Measurements from ENCODE around the gene PFDN4. TPM values are rescaled to one million over a fixed set of nuclear protein-coding genes. Genes with fewer than 3 reads are reported as not detected.

PFDN4 gene
- total RNA-seq, 2 donors from 2014 or later = 48.9 to 49.1 TPM

DNA sequence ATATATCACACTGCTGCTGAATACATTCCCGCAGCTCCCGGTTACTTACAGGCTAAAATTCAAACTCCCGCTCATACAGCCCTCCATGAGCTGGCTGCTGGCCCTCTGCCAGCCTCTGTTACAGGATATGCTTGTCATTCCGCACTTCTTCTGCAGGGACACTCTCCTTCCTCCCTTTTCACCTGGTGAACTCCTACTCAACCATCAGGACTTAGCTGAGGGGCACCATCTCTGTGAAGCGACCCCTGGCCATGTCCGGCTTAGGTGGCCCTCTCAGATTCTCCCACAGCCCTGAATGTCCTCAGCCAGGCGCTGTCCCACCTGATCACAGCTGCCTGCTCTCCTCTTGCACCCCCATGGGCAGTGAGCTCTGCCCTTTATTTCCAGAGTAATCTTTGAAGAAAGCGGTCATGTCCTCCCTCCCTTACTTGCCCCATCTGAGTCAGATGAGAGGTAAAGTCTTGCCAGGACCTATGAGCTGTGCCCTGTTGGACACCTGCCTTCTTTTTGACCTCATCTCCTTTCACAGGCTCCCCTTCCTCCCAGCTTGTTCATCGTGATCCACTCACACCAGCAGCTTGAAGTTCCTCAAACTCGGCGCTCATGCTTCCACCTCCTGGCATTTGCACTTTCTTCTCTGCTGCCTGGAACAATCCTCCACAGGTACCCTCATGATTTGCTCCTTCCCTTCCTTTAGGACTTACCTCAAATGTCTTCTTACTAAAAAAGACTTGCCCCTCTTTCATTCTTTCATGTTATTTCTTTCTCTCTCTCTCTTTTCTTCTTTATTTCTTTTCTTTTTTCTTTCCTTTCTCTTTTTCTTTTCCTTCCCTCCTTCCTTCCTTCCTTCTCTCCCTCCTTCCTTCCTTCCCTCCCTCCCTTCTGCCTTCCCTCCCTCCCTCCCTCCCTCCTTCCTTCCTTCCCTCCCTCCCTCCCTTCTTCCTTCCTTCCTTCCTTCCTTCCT, 39.7 kb upstream of the PFDN4 start:
- no peak overlapping the region for H3K4me3 Mint-ChIP-seq
- peaks cover 65% of the 10 kb centered on the region for H3K27me3 Mint-ChIP-seq (ENCODE audit: low read depth)
- no peak for DNase-seq
- H3K9me3 Mint-ChIP-seq = no peaks in the 10 kb centered on the region
- no peak overlapping the region for H3K27ac Mint-ChIP-seq
- no peak for ATAC-seq (replicated peaks in 1 of 2)
- H3K4me1 Mint-ChIP-seq (ENCODE audit: low read depth) = peaks cover 7% of the 10 kb centered on the region
- no peaks in the 10 kb centered on the region for H3K36me3 Mint-ChIP-seq (ENCODE audit: insufficient read depth in 2 of 2)

DNA sequence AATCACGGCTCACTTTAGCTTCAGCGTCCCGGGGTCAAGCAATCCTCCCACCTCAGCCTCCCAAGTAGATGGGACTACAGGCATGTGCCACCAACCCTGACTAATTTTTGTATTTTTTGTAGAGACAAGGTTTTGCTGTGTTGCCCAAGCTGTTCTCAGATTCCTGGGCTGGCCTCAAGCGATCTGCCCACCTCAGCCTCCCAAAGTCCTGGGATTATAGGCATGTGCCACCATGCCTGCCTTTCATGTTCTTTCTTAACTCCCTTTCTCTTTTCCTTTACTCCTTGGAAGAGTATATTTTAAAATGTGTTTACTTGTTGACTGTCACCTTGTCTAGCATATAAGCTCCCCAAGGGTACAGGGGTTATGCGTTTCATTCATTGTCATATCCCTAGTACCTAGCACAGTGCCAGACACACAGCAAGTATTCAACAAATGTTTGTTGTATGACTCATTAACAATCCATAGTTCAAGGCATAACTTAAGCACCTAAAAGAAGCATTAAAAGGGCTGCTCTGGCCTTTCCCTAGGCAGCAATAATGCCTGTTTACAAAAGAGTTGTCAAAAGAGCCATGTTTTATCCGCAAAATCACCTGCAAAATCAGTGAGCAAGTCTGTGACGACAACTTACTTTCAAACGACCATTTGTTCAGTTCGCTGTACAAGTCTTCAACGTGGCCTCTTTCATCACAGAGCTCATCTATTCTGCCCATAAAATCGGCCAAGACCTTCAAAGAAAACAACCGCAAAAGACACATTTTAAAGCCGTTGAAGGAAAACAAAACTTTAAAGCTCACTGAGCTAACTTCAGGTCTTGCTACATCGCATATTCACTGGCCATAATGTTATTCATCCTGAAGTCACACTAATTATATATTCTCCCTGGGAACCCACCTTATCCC, 38.7 kb upstream of the PFDN4 start:
- DNase-seq (no peak), ATAC-seq (replicated peaks in 1 of 2) (no peak)
- Mint-ChIP-seq H3K27ac (no peak overlapping the region), H3K27me3 (ENCODE audit: low read depth) (peaks cover 72% of the 10 kb centered on the region), H3K36me3 (ENCODE audit: insufficient read depth in 2 of 2) (no peaks in the 10 kb centered on the region), H3K9me3 (no peaks in the 10 kb centered on the region), H3K4me3 (no peak overlapping the region), H3K4me1 (ENCODE audit: low read depth) (peaks cover 14% of the 10 kb centered on the region)

DNA sequence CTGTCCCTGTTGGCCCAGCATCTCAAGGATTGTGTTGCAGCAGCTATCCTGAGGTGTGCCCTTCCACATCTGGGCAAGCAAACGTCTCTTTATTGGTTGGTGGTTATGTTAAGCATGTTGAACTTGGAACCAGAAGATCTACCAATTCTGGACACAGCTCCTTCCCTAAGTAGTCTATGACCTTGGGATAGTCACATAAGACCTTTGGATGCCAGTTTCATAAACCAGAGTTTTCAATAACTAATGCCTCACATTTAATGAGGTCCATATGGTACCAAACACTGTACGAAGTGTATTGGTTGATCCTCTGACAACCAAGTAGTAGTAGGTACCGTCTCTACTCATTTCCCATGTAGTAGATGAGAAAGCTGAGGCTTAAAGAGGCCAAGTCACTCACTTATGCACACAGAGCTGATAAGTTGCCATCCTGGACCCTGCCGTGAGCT, 37.8 kb upstream of the PFDN4 start:
- peaks cover 22% of the 10 kb centered on the region for H3K4me1 Mint-ChIP-seq (ENCODE audit: low read depth)
- DNase-seq (no peak), ATAC-seq (replicated peaks in 1 of 2) (no peak)
- H3K27me3 Mint-ChIP-seq (ENCODE audit: low read depth) = peaks cover 81% of the 10 kb centered on the region
- no peaks in the 10 kb centered on the region for H3K36me3 Mint-ChIP-seq (ENCODE audit: insufficient read depth in 2 of 2)
- H3K9me3 Mint-ChIP-seq = no peaks in the 10 kb centered on the region
- no peak overlapping the region for H3K4me3 Mint-ChIP-seq
- no peak overlapping the region for H3K27ac Mint-ChIP-seq

DNA sequence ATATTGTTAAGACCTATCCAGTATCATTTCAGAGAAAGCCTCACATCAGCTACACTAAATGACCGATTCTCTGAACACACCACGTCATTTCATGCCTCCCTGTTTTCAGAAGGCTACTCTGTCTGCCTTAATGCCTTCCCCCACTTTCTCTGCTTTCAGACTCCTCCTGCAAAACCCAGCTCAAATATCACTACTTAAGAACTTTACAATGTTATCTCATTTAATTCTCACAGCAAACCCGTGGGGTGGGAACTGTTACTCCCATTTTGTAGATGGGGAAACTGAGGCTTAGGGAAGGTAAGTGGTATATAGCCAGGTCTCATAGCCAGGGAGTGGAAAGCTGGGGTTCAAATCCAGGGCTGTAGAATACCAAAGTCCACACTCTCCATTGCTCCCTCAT, 36.9 kb upstream of the PFDN4 start:
- no peak overlapping the region for H3K4me3 Mint-ChIP-seq
- no peak for DNase-seq
- no peak overlapping the region for H3K27ac Mint-ChIP-seq
- H3K4me1 Mint-ChIP-seq (ENCODE audit: low read depth) = peaks cover 22% of the 10 kb centered on the region
- no peaks in the 10 kb centered on the region for H3K9me3 Mint-ChIP-seq
- H3K27me3 Mint-ChIP-seq (ENCODE audit: low read depth) = peaks cover 83% of the 10 kb centered on the region
- ATAC-seq (replicated peaks in 1 of 2) = no peak
- no peaks in the 10 kb centered on the region for H3K36me3 Mint-ChIP-seq (ENCODE audit: insufficient read depth in 2 of 2)

DNA sequence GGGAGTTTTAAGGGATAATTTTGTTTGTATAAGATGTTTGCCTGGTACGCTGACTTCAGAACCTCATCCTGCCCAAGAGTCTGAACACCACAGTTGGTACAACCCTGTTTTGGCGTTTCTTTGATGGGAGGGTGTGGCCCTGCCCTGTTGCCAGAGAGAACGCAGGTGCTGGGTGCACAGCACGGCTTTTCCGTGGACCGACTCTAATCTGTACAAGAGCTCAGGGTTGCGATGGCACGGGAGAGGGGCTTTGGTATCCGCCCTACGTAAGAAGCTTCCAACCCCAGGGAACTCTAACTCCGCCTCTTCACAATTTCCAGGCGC, 35.4 kb upstream of the PFDN4 start:
- H3K27ac Mint-ChIP-seq = no peak overlapping the region
- no peak for DNase-seq
- H3K27me3 Mint-ChIP-seq (ENCODE audit: low read depth) = peaks cover 76% of the 10 kb centered on the region
- H3K9me3 Mint-ChIP-seq = no peaks in the 10 kb centered on the region
- no peak for ATAC-seq (replicated peaks in 1 of 2)
- no peaks in the 10 kb centered on the region for H3K36me3 Mint-ChIP-seq (ENCODE audit: insufficient read depth in 2 of 2)
- peaks cover 22% of the 10 kb centered on the region for H3K4me1 Mint-ChIP-seq (ENCODE audit: low read depth)
- H3K4me3 Mint-ChIP-seq = peak overlapping the region; percentile 51 to 76

DNA sequence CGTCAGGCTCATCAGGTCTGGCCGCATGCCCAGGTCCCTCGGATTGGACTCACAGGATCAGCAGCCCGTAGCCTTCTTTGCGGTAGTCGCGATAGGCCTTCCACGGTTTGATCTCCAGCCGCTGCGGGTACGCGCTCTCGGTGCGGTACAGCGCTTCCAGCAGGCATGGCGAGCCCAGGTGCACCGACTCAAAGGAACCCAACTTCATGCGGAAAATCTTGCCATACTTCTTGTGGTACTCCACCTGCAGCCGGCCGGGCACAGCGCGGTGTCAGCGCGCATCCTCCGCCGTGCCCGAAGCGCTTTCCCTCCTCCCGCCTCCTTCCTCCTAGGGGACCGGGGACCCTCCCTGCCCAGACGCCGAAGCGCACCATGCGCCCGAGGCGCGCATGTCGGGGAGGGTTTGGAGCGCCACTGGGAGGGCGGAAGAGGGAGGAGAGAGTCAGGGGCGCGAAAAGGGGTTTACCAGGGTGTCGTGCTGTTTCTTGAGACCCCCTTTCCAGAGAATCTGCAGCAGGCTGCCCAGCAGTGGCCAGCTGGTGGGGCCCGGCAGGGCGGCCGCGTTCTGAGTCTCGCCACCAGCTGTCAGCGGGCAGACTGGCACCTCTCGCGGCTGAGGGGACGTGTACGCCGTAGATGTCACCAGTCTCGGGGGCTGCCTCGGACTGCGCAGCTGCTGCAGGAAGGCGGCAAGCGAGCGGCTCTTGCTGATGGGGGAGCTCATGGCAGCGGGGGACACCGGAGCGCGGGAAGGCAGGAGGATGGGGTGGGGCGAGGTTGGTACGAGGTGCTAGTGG, 34.8 kb upstream of the PFDN4 start:
- no peaks in the 10 kb centered on the region for H3K9me3 Mint-ChIP-seq
- H3K27ac Mint-ChIP-seq = no peak overlapping the region
- peak overlapping the region; percentile 76 to 79 for H3K4me3 Mint-ChIP-seq
- peak in 1 of 2 donors; percentile 6 for DNase-seq
- peaks cover 22% of the 10 kb centered on the region for H3K4me1 Mint-ChIP-seq (ENCODE audit: low read depth)
- H3K36me3 Mint-ChIP-seq (ENCODE audit: insufficient read depth in 2 of 2) = no peaks in the 10 kb centered on the region
- peak; percentile 43 to 66 for ATAC-seq (replicated peaks in 1 of 2)
- H3K27me3 Mint-ChIP-seq (ENCODE audit: low read depth) = peaks cover 71% of the 10 kb centered on the region

DNA sequence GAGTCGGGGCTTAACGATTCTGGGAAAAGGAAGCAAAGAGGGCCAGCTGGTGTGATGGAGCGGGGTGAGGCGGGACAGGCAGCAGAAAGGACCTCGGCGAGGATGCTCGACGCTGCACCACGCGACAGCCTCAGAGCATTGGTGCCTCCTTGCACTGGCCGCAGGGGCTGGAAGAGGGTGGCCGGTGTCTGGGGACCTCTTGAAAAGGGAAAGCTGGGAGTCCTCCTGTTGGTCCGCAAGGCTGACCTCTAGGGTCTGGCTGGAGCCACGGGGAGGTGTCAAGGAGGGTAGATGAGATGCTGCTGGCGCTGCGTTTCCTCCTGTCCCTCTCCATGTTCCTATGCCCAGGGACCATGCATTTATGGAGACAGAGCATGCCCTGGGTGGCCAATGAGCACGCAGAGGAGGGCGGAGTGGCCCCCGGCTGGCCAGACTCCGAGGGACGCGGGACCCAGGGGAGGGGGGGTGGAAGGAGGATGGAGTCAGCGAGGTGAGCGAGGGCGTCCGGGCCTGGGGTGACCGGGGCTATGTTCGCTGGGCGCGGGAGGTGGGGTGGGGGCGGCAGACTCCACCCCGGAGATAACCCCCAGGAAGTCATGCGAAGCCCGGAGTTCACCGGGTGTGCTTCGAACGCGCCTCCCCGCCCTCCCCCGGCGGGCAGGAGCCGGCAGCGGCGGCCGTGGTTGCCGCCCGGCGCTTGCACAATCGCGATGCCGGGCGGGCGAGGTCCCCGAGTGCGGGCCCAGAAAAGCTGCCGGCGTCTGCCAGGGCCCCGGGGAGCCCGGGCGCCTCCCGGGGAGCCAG, 34.0 kb upstream of the PFDN4 start, which contains the start of gene CYP24A1:
Gene CYP24A1 (minus strand): TSS at position 334 of the 804 bp plus-strand sequence. CDS start 407 bp downstream, outside the sequence.
- ATAC-seq (replicated peaks in 1 of 2) (peak; percentile 43 to 45), DNase-seq (peak in 1 of 2 donors; percentile 18)
- no peaks in the 10 kb centered on the region for H3K9me3 Mint-ChIP-seq
- H3K27me3 Mint-ChIP-seq (ENCODE audit: low read depth) = peaks cover 63% of the 10 kb centered on the region
- H3K4me1 Mint-ChIP-seq (ENCODE audit: low read depth) = peaks cover 22% of the 10 kb centered on the region
- H3K27ac Mint-ChIP-seq = no peak within 1 kb of the TSS
- no peaks in the 10 kb centered on the region for H3K36me3 Mint-ChIP-seq (ENCODE audit: insufficient read depth in 2 of 2)
- peak within 1 kb of the TSS; percentile 76 to 79 for H3K4me3 Mint-ChIP-seq

DNA sequence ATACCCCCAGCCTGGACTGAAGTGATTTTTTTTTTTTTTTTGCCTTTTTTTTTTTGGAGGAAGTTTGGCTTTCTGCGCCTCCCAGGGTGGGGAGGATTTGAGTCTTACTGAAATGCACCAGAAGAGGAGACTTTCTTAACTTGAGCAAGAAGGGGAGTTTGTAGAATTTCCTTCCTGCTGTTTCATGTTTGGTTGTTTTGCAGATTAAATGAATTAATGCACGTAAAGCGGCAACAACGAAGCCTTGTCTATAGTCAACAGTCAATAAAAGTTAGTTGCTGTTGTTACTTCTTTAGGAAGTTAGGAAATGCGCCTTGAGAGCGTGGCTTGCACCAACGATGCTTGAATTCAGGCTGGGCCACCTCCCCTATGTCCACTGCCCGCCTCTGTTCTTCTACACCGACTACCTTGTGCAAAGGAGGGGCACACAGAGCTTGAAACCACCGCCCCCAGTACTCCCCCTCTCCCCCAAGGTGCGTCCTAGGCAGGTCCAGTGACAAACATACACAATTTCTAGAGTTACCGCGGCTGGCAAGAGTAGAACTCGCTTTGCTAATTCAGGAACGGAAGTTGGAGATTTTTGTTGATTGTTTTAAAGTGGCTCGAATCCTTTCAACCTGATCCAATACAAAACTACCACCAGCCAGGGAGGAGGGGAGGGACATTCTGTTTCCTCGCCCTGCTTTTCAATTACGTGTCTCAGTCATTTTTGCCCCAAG, 33.3 kb upstream of the PFDN4 start:
- no peaks in the 10 kb centered on the region for H3K36me3 Mint-ChIP-seq (ENCODE audit: insufficient read depth in 2 of 2)
- DNase-seq (no peak), ATAC-seq (replicated peaks in 1 of 2) (peak in 1 of 2 donors; percentile 17)
- peaks cover 56% of the 10 kb centered on the region for H3K27me3 Mint-ChIP-seq (ENCODE audit: low read depth)
- no peak overlapping the region for H3K27ac Mint-ChIP-seq
- peak overlapping the region; percentile 67 to 78 for H3K4me3 Mint-ChIP-seq
- H3K4me1 Mint-ChIP-seq (ENCODE audit: low read depth) = peaks cover 22% of the 10 kb centered on the region
- H3K9me3 Mint-ChIP-seq = no peaks in the 10 kb centered on the region

DNA sequence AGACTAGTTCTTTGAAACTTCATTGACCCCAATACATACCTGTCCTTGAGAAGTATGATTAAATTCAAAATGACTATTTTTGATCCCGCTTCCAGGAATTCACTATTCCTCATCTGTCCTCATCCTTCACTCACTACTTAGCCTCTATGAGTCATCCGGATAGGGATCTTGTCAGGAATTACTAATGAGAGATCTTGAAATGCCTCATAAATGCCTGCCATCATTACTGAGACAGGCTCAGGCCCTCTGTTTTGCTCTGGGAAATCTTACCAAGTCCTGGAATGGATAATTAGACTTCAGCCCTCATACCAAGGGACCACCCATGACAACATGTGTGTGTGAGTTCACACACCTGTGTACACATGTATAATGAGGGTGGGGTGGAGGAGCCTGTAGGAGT, 31.3 kb upstream of the PFDN4 start:
- Mint-ChIP-seq H3K9me3 (no peaks in the 10 kb centered on the region), H3K27me3 (ENCODE audit: low read depth) (peaks cover 53% of the 10 kb centered on the region), H3K4me1 (ENCODE audit: low read depth) (peaks cover 22% of the 10 kb centered on the region), H3K4me3 (no peak overlapping the region), H3K36me3 (ENCODE audit: insufficient read depth in 2 of 2) (no peaks in the 10 kb centered on the region), H3K27ac (no peak overlapping the region)
- DNase-seq = no peak
- no peak for ATAC-seq (replicated peaks in 1 of 2)

DNA sequence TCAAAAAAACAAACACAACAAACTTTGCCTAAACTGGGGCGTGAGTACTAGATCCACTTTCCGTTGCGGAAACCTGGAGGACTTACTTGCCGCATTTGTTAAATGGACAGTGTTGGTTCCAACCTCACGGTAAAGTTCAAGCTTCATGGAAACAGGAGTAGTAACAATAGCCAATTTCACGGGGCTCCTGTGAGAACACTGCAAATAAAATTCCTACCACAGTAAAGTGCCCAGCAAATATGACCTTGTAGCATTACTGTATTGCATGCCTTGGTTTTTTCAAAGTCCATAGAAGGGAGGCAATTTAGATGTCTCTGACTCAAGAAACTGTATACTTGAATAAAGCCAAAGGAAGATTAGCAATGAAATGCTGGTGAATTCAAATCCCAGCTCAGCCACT, 30.5 kb upstream of the PFDN4 start:
- no peaks in the 10 kb centered on the region for H3K36me3 Mint-ChIP-seq (ENCODE audit: insufficient read depth in 2 of 2)
- peaks cover 22% of the 10 kb centered on the region for H3K4me1 Mint-ChIP-seq (ENCODE audit: low read depth)
- ATAC-seq (replicated peaks in 1 of 2) (no peak), DNase-seq (no peak)
- H3K27me3 Mint-ChIP-seq (ENCODE audit: low read depth) = peaks cover 45% of the 10 kb centered on the region
- no peak overlapping the region for H3K27ac Mint-ChIP-seq
- H3K4me3 Mint-ChIP-seq = no peak overlapping the region
- H3K9me3 Mint-ChIP-seq = no peaks in the 10 kb centered on the region

DNA sequence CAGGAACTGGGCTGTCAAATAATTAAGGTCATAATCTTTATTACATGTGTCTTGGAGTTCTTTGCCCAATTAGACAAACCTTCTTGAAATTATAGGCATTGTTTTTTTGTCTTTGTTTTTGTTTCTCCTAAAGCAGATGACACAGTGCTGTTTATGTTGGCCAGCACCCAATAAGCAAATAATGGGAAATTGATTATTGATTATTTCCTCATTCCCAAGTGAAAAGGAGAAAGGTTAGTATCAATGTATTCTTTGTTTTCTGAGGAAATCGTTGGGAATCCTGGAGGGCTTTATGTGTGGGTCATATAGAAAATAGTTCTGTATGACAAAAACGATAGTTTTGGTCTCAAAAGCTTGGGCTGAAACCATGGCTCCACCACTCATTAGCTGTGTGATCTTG, 29.6 kb upstream of the PFDN4 start:
- no peak for ATAC-seq (replicated peaks in 1 of 2)
- H3K27ac Mint-ChIP-seq = no peak overlapping the region
- H3K36me3 Mint-ChIP-seq (ENCODE audit: insufficient read depth in 2 of 2) = no peaks in the 10 kb centered on the region
- no peaks in the 10 kb centered on the region for H3K9me3 Mint-ChIP-seq
- peaks cover 37% of the 10 kb centered on the region for H3K27me3 Mint-ChIP-seq (ENCODE audit: low read depth)
- H3K4me3 Mint-ChIP-seq = no peak overlapping the region
- DNase-seq = no peak
- H3K4me1 Mint-ChIP-seq (ENCODE audit: low read depth) = peaks cover 14% of the 10 kb centered on the region

All from activated T-cell treated with anti-CD3 and anti-CD28 coated beads, Interleukin-2, amount 50 U/mL, for 72 hours (primary cell).